GM23338 (cell line): ENCODE data around the gene USP48.

Experiments
- CREB1 ChIP-seq: fragments of 250-450 bp; sonication (Bioruptor Pico); IDR thresholded peaks from 2 replicates; pipeline ENCODE4 v1.5.0; 2020; ENCODE audit warnings: low read depth, mild to moderate bottlenecking, moderate library complexity
- EZH2 ChIP-seq: fragments of 200-600 bp; sonication (generic); IDR thresholded peaks from one replicate; pipeline ENCODE4 v1.8.0; 2017; ENCODE audit warnings: antibody characterized with exemption, mild to moderate bottlenecking, low read depth; ENCODE audit not compliant: unreplicated experiment
- ZNF331 ChIP-seq: fragments of 250-450 bp; sonication (Bioruptor Pico); IDR thresholded peaks from 2 replicates; pipeline ENCODE4 v1.5.0; 2020; ENCODE audit warnings: low read depth, mild to moderate bottlenecking, moderate library complexity
- TF ChIP-seq, protein P1 (sequence below): IDR thresholded peaks from one replicate; pipeline ENCODE4 v1.6.1; 2018; ENCODE audit warnings: antibody characterized with exemption; ENCODE audit not compliant: unreplicated experiment
- TF ChIP-seq, protein P2 (sequence below), 2 experiments: fragments of 200-600 bp in 1 of 2; sonication (generic) in 1 of 2; conservative IDR thresholded peaks; 2 replicates each; pipeline versions ENCODE4 v1.5.1 to v1.6.1; 2016 to 2017; ENCODE audit warnings: antibody characterized with exemption in 2 of 2, low read depth in 2 of 2, mild to moderate bottlenecking in 2 of 2, moderate library complexity in 1 of 2
- TF ChIP-seq, protein P3 (sequence below): fragments of 250-450 bp; sonication (Bioruptor Pico); IDR thresholded peaks from 2 replicates; pipeline ENCODE4 v1.5.0; 2020; ENCODE audit warnings: mild to moderate bottlenecking, moderate library complexity

DNA sequence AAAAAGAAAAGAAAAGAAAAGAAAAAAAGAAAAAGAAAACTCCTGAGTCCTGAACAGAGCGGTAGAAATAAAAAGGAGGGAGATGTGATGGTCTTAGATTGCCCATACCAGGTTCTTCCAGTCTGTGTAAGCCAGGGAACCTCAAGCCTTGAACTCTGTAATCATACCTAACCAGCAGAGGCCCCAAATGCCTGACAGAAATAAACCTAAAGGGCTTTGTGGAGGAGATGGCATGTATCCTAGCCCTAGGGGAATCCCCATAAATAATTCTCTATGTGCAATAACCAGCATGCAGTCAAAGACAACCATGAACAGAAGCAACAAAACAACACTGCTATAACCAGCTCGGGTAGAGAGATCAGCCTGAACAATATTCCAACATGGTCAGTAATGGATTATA lies 40.4 kb downstream of the USP48 start:
- TF ChIP-seq, protein P1, sequence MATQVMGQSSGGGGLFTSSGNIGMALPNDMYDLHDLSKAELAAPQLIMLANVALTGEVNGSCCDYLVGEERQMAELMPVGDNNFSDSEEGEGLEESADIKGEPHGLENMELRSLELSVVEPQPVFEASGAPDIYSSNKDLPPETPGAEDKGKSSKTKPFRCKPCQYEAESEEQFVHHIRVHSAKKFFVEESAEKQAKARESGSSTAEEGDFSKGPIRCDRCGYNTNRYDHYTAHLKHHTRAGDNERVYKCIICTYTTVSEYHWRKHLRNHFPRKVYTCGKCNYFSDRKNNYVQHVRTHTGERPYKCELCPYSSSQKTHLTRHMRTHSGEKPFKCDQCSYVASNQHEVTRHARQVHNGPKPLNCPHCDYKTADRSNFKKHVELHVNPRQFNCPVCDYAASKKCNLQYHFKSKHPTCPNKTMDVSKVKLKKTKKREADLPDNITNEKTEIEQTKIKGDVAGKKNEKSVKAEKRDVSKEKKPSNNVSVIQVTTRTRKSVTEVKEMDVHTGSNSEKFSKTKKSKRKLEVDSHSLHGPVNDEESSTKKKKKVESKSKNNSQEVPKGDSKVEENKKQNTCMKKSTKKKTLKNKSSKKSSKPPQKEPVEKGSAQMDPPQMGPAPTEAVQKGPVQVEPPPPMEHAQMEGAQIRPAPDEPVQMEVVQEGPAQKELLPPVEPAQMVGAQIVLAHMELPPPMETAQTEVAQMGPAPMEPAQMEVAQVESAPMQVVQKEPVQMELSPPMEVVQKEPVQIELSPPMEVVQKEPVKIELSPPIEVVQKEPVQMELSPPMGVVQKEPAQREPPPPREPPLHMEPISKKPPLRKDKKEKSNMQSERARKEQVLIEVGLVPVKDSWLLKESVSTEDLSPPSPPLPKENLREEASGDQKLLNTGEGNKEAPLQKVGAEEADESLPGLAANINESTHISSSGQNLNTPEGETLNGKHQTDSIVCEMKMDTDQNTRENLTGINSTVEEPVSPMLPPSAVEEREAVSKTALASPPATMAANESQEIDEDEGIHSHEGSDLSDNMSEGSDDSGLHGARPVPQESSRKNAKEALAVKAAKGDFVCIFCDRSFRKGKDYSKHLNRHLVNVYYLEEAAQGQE = no peak
- TF ChIP-seq EZH2 = no peak
- TF ChIP-seq, protein P2, sequence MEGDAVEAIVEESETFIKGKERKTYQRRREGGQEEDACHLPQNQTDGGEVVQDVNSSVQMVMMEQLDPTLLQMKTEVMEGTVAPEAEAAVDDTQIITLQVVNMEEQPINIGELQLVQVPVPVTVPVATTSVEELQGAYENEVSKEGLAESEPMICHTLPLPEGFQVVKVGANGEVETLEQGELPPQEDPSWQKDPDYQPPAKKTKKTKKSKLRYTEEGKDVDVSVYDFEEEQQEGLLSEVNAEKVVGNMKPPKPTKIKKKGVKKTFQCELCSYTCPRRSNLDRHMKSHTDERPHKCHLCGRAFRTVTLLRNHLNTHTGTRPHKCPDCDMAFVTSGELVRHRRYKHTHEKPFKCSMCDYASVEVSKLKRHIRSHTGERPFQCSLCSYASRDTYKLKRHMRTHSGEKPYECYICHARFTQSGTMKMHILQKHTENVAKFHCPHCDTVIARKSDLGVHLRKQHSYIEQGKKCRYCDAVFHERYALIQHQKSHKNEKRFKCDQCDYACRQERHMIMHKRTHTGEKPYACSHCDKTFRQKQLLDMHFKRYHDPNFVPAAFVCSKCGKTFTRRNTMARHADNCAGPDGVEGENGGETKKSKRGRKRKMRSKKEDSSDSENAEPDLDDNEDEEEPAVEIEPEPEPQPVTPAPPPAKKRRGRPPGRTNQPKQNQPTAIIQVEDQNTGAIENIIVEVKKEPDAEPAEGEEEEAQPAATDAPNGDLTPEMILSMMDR (conservative IDR thresholded peaks at IDR 0.05; ENCODE audit: low read depth in 2 of 2) = no peak
- TF ChIP-seq ZNF331 = no peak
- TF ChIP-seq, protein P3, sequence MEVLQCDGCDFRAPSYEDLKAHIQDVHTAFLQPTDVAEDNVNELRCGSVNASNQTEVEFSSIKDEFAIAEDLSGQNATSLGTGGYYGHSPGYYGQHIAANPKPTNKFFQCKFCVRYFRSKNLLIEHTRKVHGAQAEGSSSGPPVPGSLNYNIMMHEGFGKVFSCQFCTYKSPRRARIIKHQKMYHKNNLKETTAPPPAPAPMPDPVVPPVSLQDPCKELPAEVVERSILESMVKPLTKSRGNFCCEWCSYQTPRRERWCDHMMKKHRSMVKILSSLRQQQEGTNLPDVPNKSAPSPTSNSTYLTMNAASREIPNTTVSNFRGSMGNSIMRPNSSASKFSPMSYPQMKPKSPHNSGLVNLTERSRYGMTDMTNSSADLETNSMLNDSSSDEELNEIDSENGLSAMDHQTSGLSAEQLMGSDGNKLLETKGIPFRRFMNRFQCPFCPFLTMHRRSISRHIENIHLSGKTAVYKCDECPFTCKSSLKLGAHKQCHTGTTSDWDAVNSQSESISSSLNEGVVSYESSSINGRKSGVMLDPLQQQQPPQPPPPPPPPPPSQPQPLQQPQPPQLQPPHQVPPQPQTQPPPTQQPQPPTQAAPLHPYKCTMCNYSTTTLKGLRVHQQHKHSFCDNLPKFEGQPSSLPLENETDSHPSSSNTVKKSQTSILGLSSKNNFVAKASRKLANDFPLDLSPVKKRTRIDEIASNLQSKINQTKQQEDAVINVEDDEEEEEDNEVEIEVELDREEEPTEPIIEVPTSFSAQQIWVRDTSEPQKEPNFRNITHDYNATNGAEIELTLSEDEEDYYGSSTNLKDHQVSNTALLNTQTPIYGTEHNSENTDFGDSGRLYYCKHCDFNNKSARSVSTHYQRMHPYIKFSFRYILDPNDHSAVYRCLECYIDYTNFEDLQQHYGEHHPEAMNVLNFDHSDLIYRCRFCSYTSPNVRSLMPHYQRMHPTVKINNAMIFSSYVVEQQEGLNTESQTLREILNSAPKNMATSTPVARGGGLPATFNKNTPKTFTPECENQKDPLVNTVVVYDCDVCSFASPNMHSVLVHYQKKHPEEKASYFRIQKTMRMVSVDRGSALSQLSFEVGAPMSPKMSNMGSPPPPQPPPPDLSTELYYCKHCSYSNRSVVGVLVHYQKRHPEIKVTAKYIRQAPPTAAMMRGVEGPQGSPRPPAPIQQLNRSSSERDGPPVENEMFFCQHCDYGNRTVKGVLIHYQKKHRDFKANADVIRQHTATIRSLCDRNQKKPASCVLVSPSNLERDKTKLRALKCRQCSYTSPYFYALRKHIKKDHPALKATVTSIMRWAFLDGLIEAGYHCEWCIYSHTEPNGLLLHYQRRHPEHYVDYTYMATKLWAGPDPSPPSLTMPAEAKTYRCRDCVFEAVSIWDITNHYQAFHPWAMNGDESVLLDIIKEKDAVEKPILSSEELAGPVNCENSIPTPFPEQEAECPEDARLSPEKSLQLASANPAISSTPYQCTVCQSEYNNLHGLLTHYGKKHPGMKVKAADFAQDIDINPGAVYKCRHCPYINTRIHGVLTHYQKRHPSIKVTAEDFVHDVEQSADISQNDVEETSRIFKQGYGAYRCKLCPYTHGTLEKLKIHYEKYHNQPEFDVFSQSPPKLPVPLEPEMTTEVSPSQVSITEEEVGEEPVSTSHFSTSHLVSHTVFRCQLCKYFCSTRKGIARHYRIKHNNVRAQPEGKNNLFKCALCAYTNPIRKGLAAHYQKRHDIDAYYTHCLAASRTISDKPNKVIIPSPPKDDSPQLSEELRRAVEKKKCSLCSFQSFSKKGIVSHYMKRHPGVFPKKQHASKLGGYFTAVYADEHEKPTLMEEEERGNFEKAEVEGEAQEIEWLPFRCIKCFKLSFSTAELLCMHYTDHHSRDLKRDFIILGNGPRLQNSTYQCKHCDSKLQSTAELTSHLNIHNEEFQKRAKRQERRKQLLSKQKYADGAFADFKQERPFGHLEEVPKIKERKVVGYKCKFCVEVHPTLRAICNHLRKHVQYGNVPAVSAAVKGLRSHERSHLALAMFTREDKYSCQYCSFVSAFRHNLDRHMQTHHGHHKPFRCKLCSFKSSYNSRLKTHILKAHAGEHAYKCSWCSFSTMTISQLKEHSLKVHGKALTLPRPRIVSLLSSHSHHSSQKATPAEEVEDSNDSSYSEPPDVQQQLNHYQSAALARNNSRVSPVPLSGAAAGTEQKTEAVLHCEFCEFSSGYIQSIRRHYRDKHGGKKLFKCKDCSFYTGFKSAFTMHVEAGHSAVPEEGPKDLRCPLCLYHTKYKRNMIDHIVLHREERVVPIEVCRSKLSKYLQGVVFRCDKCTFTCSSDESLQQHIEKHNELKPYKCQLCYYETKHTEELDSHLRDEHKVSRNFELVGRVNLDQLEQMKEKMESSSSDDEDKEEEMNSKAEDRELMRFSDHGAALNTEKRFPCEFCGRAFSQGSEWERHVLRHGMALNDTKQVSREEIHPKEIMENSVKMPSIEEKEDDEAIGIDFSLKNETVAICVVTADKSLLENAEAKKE = no peak
- TF ChIP-seq CREB1 (CRISPR knock-in tag) = no peak
